Stimulated activated CD8-positive, alpha-beta memory T cell treated with anti-CD3 and anti-CD28 coated beads, Interleukin-15, amount 100 ng/mL, for 24 hours (primary cell): Measurements from ENCODE around the gene SLC5A5.
"Not testable (repeated sequence)": the region's sequence is repeated elsewhere in the genome, so short reads cannot be mapped to it uniquely, and the experiment has no call there.

Experiments used
- DNase-seq: peaks from one replicate; pipeline ENCODE4 v3.0.0-alpha.2; 2020; ENCODE audit warnings: low read depth

The SLC5A5 gene

GRCh38 chr19:17871032-17871877 lies 490 bp upstream of the SLC5A5 start:
- DNase-seq: no peak

GRCh38 chr19:17872251-17873001 lies 681 bp downstream of the SLC5A5 start:
- DNase-seq: no peak

GRCh38 chr19:17873786-17874757 lies 2.3 kb downstream of the SLC5A5 start:
- DNase-seq: no peak

GRCh38 chr19:17874758-17875135 lies 3.0 kb downstream of the SLC5A5 start:
- no peak for DNase-seq

GRCh38 chr19:17877696-17878095 lies 6.0 kb downstream of the SLC5A5 start:
- no peak for DNase-seq

GRCh38 chr19:17879466-17879865 lies 7.7 kb downstream of the SLC5A5 start:
- no peak for DNase-seq

- no peak for DNase-seq
Observed at GRCh38 chr19:17881701-17882100, 10.0 kb downstream of the SLC5A5 start.

GRCh38 chr19:17883627-17884410 lies 12.1 kb downstream of the SLC5A5 start:
- DNase-seq: no peak

- DNase-seq: no peak
Observed at GRCh38 chr19:17886515-17886914, 14.8 kb downstream of the SLC5A5 start.

GRCh38 chr19:17887221-17887620 lies 15.5 kb downstream of the SLC5A5 start:
- not testable (repeated sequence) for DNase-seq

GRCh38 chr19:17888260-17888659 lies 16.5 kb downstream of the SLC5A5 start:
- no peak for DNase-seq

GRCh38 chr19:17889609-17890214 lies 18.0 kb downstream of the SLC5A5 start:
- DNase-seq: no peak

GRCh38 chr19:17893766-17894165 lies 22.0 kb downstream of the SLC5A5 start:
- no peak for DNase-seq

GRCh38 chr19:17902701-17903100 lies 31.0 kb downstream of the SLC5A5 start:
- no peak for DNase-seq

- no peak for DNase-seq
Observed at GRCh38 chr19:17908244-17908643, 36.5 kb downstream of the SLC5A5 start.

- no peak for DNase-seq
Observed at GRCh38 chr19:17909003-17909732, 37.4 kb downstream of the SLC5A5 start.

- DNase-seq: no peak
Observed at GRCh38 chr19:17910791-17911360, 39.1 kb downstream of the SLC5A5 start.

GRCh38 chr19:17915940-17916593 lies 44.3 kb downstream of the SLC5A5 start:
- DNase-seq: no peak

GRCh38 chr19:17918151-17918550 lies 46.4 kb downstream of the SLC5A5 start:
- not testable (repeated sequence) for DNase-seq
